Stimulated activated CD4-positive, alpha-beta T cell treated with anti-CD3 and anti-CD28 coated beads, Interleukin-15, amount 100 ng/mL, for 1 hour (primary cell): ENCODE measurements around the gene UPF2.
"Not testable (repeated sequence)": the region's sequence is repeated elsewhere in the genome, so short reads cannot be mapped to it uniquely, and the experiment has no call there.

Experiments used
- DNase-seq, 2 donors: peaks; one replicate each; pipeline ENCODE4 v3.0.0-alpha.2; 2020; ENCODE audit warnings: low read depth in 1 of 2, low spot score in 1 of 2

The UPF2 gene

DNA sequence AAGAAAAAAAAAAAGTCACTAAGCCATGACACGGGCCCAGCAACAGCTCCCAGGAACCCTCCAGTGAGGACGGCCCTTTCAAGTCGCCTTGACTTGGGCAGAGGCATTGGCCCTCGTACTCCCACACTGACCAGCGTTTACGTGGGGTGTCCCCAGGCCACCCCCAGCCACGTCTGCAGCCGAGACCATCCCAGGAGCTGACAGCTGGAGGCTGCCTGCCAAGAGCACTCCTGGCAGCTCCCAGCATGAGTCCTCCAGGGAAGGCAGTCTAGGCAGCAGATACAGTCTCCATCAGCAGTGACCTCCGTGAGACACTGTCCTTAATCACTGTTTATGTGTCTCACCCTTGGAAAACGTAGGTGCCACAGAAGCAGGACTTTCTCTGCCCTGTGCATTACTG lies 133.0 kb downstream of the UPF2 start:
- no peak for DNase-seq

DNA sequence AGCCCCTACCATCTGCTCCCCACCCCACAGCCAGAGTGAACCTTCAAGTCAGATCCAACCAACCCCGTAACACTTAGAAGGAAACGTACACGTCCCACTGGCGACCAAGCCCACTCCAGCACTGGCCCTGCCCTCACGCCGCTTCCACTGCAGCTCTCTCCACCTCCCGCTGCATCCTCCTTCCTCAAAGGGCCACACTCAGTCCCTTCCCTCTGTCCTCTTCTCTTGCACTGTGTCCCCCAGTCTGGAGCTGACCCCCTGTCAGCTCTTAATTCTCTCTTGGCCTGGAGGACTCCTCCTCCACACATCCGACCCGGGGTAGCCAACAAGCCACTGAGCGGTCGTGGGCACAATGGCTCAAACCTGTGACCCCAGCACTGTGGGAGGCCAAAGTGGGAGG lies 133.6 kb downstream of the UPF2 start:
- DNase-seq, result no peak

DNA sequence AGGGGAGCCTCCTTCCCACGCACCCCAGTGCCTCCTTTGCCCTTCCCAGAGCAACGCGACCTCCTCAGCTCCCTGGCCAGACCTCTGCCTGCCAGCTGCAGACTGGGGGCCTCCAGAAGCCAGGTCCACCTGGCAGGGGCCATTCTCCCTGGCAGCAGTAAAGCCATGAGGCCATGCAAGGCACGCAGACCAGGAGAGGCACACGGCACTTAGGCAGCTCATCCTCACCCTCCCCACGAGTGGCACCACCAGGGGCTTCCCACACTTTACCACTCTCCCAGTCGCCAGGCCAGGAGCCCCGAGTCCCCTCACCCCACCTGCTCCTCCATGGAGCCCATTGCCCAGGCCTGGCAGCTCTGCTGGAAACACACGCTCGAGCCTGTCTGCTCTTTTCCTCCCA lies 134.1 kb downstream of the UPF2 start:
- no peak for DNase-seq

DNA sequence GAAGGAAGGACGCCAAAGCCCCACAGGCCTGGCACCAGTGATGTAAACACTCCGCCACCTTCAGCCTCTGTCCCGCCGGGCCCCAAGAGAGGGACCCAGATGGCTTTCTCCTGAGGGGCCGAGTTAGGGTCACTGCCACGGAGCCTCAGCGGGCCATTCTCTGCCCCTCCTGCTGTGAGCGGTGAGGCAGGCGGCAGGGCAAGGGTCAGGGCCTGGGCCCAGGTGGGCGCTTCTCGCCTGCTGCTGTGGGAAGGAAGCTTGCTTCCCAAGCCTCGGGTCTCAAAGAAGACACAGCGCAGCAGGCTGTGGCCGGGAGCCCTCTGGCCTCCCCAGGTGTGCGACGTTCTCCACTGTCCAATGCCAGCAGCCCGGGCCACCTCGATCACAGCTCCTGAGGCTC lies 134.7 kb downstream of the UPF2 start:
- no peak for DNase-seq

DNA sequence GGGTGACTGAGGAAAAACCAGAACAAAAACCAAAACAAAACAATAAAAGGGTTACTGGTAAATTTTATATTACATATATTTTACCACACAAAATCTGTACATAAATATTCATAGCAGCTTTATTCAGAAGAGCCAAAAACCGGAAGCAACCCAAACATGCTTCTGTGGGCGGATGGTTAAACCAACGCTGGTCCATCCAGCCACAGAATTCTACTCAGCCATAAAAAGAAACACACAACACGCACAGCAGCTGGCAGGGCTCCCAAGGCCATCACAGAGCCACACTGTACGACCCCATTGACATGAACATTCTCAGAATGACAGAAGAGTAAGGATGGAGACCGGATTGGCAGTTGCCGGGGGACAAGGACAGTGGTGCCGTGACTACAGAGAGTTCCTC lies 135.9 kb downstream of the UPF2 start:
- no peak for DNase-seq

DNA sequence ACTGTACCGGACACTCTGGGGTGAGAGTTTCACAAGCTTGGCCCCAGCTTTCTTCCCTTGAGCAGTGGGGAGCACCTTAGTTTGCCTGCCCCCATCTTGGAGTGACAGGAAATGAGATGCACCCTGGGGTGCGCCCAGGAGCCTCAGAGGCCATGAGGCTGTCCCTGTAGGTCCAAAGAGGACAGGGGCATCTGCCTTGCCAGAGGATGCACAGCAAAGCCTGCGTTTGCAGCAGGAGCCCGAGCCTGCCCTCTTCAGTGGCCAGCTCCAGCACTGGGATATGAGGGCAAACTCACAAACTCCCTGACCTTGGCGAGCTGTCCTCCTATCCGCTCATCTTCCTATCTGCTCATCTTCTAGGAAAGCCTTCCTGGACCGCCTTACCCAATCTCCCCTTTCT lies 140.0 kb downstream of the UPF2 start:
- DNase-seq, result no peak

DNA sequence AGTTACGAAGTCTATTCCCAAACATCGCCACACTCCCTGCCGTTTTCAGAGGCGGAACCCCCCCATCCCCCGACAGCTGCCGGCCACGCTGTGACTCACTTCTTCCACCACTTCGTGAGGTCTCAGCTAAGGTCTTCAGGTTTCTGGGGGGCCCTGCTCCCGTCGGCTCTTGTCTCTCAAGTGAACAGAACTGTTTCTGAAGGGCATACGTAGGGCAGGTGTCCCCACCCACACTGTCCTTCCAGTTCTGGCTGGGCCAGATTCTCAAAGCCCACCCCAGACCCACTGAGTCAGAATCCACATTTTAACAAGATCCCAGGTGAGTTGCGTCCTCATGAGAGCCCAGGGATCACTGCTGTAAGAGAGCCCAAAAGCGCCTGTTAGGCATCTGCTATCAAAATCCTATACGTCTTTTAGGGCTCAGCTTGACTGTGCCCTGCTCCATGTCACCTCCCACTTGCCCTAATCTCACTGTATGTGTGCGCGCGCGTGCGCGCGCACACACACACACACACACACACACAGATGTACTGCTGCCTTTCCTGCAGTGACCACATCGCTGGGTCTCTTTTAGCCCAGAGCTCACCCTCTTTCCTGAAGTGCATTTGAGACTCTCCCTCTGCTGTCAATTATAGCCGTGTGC lies 140.7 kb downstream of the UPF2 start:
- DNase-seq, result no peak

DNA sequence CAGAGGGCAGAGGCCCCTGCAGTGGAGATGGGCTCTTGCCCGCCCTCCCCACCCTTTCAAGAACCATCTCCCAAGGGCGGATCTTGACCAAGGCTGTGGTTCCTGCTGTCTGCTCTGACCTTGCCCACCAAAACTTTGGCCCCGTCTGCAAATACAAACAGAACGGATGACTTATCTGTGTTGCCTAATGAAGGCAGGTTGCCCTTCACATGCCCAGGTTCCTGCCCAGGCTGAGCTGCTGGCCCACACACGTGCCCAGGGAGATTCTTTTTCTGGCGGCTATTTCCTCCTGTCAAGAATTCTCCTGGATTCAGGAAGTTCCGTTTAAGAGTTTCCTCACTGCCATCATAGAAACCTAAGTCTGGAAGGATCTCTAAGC lies 141.2 kb downstream of the UPF2 start:
- DNase-seq, result no peak

DNA sequence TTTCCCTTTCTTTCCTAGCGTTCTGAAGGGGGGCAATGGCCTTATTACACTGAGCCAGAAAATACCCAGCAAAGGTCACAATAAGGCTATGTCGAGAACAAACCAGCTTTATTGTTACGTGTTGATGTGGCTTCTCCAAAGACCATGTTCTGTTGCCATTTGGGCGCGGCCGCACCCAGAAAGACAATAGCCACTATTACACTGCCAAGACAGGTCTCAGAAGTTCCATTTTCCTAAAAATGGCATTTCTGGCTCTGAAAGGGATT lies 141.6 kb downstream of the UPF2 start:
- no peak for DNase-seq

DNA sequence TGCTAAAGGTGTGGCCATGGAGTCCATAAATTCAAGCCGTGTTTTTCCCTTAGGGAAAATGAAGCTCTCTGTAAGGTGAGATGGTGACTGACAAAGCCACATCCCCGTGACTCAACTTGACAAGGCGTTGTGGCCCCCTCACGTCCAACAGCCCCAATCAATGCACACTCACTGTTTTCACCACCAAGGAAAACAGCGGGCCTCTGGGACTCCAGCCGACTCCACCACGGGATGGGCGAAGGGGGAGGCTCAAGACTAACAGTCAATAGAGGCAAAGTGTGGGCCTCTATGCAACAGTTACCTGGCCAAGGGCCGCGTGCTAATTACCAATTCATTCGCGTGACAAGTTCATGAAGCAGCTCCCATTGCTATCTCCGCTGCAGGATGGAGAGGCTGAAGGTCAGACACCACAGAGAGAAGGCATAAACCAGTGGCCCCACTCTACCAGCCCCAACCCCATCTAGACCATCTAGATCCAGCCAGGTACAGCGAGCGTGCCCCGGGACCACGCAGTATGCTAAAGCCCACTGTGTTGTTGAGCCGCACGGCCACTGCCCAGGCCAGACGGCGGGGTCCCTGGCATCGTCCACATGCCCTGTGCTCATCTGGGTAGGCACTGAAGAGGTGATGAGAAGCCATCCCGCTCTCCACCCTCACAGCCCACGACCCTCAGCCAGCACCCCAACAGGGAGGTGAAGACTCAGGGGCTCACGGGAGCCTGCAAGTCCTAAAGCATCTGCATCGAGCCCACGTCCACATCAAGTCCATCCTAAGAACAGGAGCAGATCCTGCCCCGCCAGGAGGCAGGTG lies 143.3 kb downstream of the UPF2 start:
- no peak for DNase-seq

DNA sequence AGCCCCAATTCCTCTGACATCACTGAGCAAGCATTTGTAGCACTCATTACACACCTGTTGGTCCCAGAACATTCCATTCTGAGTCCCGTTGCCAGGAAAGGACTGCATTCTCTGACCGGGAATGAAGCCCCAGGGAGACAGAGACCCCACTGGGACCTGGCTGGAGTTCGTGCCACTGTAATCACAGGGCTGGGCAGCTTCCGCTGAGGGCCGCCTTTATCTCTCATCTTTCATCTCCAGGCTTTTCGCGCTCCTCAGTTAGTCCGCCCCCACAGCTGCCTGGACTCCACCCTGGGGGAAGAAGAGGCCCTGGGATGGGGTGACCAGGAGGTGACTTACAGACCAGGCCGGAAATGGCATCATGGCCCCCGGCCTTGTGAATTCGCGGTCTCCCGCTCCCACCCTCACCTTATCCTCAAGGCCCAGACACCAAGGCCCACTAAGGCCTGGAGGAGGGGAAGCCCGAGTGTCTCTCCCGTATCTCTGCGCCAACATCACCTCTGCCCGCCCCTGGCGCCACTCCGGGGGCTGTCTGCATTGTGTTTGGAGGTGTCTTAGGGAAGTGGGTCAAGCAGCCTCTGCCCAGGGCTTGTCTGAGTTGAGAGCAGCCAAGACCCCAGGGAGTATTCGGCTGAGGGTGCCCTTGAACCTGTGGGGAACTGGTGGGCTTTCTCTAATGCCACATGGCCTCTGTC lies 144.1 kb downstream of the UPF2 start:
- DNase-seq, result no peak

DNA sequence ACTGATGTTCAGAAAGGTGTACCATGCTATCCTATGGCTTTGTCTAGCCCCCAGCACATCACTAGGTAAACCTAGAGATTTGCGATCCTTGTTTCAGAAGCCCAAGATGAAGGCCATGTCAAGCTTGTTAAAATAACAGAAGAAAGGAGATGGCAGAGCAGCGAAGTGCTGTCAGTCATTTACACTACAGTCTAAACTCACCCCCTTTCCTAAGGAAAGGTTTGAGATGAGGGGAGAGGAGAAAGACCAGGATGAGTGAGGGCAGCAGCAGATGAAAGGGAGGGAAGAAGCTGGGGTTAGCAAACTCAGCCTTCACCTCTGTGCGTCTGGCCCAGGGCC lies 144.6 kb downstream of the UPF2 start:
- no peak for DNase-seq

DNA sequence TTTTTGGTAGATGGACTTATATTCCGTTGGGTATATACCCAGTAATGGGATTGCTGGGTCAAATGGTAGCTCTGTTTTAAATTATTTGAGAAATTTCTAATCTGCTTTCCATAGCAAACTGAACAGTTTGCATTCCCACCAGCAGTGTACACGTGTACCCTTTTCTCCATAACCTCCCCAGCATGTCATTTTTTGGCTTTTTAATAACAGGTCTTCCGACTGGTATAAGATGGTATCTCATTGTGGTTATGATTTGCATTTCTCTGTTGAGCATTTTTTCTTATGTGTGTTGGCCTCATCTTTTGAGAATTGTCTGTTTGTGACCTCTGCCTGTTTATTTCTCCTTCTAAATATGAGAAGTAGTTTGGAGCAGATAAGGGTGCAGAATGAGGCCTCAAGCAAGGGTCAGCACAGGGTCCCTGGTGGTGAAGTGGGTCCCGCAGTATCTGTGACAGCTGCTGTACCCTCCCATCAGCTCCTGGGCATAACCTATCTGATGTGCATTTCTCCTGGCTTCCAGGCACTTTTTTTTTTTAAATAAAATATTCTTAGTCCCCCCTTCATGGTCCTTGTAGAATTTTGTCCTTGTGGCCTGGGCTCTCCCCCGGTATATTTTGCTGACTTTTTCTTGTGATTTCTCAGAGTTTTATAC lies 145.9 kb downstream of the UPF2 start:
- DNase-seq, result no peak

DNA sequence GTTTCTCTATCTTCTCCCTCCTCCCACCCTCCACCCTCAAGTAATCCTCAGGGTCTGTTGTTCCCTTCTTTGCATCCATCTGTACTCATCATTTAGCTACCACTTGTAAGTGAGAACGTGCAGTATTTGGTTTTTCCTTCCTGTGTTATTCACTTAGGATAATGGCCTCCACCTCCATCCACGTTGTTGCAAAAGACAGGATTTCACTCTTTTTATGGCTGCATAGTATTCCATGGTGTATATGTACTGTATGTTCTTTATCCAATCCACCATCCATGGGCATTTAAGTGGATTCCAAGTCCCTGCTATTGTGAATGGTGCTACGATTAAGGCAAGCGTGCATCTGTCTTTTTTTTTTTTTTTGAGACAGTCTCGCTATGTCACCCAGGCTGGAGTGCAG lies 147.0 kb downstream of the UPF2 start:
- DNase-seq, result no peak

DNA sequence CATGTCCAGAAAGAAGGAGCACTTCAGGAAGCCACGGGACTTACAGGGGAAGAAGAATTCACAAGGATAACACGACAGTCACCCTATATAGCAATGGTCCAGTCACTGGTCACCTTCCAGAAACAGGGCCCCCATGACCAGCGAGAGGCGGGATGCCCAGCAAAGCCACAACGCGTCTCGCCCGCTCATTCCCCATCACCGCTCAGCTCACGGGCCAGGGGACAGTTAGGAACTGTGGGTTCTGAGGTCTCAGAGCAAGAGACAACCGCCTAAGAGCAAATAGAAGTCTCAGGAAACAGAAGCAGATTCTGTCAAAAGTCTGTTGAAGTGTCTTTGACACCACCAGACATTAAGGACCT lies 147.5 kb downstream of the UPF2 start:
- DNase-seq, result no peak

DNA sequence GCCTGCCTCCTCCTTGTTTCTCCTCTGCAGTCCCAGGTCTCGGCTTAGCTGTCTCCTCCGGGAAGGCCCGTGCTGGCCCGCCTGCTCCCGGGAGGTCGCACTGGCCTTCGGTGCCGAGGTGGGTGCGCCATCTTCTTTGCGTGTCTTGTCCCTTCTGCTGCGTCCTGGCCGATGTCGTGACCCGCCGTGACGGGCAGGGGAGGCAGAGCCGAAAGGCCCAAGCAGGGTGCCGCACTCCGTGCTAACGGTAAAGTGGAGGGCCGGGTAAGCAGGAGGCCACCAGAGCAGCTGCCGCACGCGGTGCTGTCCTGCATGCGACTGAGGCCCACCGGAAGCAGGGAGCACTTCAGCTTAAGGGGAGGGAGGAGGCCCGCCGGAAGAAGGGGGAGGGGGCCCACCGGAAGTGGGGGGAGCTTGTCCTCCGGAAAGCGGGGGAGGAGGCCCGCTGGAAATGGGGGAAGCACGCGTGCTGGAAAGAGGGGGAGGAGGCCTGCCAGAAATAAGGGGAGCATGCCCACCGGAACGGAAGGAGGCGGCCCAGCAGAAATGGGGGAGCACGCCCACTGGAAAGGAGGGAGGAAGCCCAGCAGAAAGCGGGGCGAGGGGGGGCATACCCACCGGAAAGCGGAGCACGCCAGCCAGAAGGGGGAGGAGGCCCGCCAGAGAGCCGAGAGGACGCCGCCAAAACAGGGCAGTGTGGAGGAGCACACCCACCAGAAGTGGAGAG lies 148.1 kb downstream of the UPF2 start:
- no peak for DNase-seq

DNA sequence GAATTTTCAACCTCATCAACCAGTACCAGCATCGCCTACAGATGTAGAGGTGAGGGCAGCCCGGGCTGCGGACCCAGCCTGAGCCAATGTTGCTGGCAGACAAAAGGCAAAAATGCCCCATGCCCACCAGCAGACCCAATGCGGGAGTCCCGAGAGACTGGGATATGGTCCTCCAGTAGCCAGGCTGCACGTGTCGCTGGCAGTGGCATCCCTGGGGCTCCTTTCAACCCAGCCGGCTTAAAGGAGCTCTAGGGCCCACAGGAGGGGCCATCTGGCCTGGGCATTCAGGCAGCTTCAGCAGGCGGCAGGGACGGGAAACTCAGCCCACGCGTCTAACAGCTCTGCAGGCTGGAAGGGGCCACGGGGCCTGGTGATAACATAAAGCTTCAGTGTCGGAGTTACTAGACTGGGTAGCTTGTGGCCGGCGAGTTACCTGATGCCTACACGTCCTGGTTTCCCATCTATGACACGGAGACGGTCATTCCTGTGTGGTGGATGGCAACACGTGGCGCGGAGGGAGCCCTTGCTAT lies 148.8 kb downstream of the UPF2 start:
- DNase-seq, result no peak

DNA sequence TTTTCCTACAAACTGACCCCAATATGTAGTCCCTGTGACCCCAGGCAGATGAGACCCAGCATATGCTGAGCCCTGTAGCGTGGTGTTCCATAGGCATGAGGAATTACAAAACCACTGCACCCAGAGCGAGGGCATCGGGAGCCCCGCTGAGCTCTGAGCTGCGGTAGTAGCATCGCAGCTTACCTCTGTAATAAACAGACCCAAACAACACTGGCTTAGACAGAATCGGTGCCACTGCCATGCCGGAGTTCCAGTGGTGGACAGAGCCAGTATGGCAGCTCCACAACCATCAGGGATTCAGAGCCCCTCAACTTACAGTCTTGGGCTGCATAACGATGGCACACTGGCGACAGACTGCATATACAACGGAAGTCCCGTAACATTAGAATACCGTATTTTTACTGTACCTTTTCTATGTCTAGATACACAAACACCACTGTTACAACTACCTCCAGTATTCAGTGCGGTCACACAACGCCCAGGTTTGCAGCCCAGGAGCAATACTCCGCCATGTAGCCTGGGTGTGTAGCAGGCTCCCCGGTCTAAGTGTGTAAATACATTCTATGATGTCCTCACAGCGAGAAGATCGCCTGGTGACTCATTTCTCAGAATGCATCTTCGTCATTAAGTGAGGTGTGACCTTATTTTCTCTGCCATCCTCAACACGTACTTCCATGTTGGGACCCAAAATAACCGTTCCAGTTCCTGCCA lies 150.7 kb downstream of the UPF2 start:
- DNase-seq, result no peak

DNA sequence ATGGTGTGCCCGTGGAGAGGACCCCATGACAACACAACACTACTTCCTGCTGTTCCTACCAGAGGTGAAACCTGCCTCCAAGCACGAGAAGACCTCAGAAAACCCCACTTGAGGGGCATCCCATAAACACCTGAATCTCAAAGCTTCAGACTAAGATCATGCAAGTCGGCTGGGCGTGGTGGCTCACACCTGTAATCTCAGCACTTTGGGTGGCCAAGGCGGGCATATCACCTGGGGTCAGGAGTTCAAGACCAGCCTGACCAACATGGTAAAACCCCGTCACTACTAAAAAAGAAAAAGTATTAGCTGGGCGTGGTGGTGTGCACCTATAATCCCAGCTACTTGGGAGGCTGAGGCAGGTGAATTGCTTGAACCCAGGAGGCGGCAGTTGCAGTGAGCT lies 153.3 kb downstream of the UPF2 start:
- not testable (repeated sequence) for DNase-seq

DNA sequence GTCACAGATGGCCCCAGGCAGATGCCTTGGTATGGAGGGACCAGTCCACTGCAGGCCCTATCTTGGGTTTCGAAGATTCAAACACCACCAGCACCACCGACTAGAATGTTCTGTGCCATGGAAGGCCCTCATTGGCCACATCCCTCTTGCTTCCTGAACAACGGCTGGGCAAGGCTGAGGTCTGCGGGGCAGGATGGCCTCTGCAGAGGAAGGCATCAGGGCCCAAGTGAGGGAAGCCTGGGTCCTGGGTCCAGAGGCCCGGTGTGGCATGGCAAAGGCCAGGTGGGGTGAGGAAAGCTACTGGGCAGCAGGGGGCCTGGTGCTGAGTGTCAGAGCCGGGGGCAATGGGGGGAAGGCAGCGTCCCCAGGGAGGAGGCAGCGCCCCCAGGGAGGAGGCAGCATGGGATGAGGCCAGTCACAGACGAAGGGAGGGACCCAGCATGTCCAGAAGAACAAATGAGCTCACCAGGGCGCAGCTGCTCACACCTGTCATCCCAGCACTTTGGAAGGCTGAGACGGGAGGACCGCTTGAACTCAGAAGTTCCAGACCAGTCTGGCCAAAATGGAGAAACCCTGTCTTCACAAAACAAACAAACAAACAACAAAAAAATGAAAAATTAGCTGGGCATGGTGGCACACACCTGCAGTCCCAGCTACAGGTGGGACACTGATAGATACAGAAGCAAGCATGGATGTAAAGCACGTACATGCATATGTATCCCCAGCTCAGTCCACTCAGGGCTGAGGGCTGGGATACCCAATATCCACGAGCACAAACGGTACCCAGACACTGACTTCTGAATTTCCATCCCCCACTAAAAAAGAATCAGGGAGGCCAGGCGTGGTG lies 155.0 kb downstream of the UPF2 start:
- no peak for DNase-seq
